K562 treated with DMSO at 1 percent for 4 hours (cell line): ENCODE measurements around the gene BABAM1. TPM values are rescaled to one million over a fixed set of nuclear protein-coding genes. Genes with fewer than 3 reads are reported as not detected.

ENCODE experiments used
- total RNA-seq: library from RNA; unstranded; fragments of 300-600 nt; gene quantifications from 2 replicates; pipeline ENCODE4 v1.2.3, GENCODE V29; 2022; ENCODE audit not compliant: insufficient read depth

The BABAM1 gene
- 90.0 and 120 TPM in 2 replicates for total RNA-seq

GRCh38 chr19:17266975-17267788, at the start of gene BABAM1:
Gene BABAM1, plus strand, starts transcription at chr19:17267443. Its CDS starts 1,364 bp downstream, at chr19:17268807.

GRCh38 chr19:17226002-17226933, 41.0 kb upstream of the BABAM1 start, which contains the start of gene OCEL1:
Gene OCEL1, plus strand, starts transcription at chr19:17226226. Its CDS starts 22 bp downstream, at chr19:17226248.

GRCh38 chr19:17245535-17245984, 21.7 kb upstream of the BABAM1 start, which contains the start of gene NR2F6:
Gene NR2F6, minus strand, starts transcription at chr19:17245919. Its CDS starts 699 bp downstream, at chr19:17245220.

GRCh38 chr19:17264641-17264979, 2.6 kb upstream of the BABAM1 start, which contains the start of gene USHBP1:
Gene USHBP1, minus strand, starts transcription at chr19:17264745. Its CDS starts 446 bp downstream, at chr19:17264299.

GRCh38 chr19:17281391-17282304, 14.4 kb downstream of the BABAM1 start, which contains the start of gene ANKLE1:
Gene ANKLE1, plus strand, starts transcription at chr19:17281901. Its CDS starts 20 bp downstream, at chr19:17281921.

GRCh38 chr19:17303167-17303939, 36.1 kb downstream of the BABAM1 start, which contains the start of gene ABHD8:
Gene ABHD8, minus strand, starts transcription at chr19:17303425. Its CDS starts 1,809 bp downstream, at chr19:17301616.

GRCh38 chr19:17305517-17306284, 38.5 kb downstream of the BABAM1 start, which contains the start of gene MRPL34:
Gene MRPL34, plus strand, starts transcription at chr19:17305872. Its CDS starts 21 bp downstream, at chr19:17305893.

GRCh38 chr19:17309198-17309964, 42.1 kb downstream of the BABAM1 start, which contains the start of gene DDA1:
Gene DDA1, plus strand, starts transcription at chr19:17309563. Its CDS starts 92 bp downstream, at chr19:17309655.

Other genes starting within 250 kb of the BABAM1 start
- 1.4 and 1.8 TPM in 2 replicates for gene CPAMD8, start 240.6 kb upstream of the BABAM1 start, total RNA-seq
- 24.9 and 28.3 TPM in 2 replicates for gene HAUS8, start 192.0 kb upstream of the BABAM1 start, total RNA-seq
- 69.4 and 79.7 TPM in 2 replicates for gene MYO9B, start 191.7 kb upstream of the BABAM1 start, total RNA-seq
- 39.2 and 46.9 TPM in 2 replicates for gene USE1, start 52.1 kb upstream of the BABAM1 start, total RNA-seq
- gene OCEL1, start 41.2 kb upstream of the BABAM1 start, total RNA-seq = 60.4 and 70.3 TPM in 2 replicates
- gene NR2F6, start 21.5 kb upstream of the BABAM1 start, total RNA-seq = 129 and 155 TPM in 2 replicates
- not detected in 2 replicates for gene USHBP1, start 2.7 kb upstream of the BABAM1 start, total RNA-seq
- gene ANKLE1, start 14.5 kb downstream of the BABAM1 start, total RNA-seq = 2.9 and 4.2 TPM in 2 replicates
- gene ABHD8, start 36.0 kb downstream of the BABAM1 start, total RNA-seq = 28.5 and 38.4 TPM in 2 replicates
- 106 and 115 TPM in 2 replicates for gene MRPL34, start 38.4 kb downstream of the BABAM1 start, total RNA-seq
- 48.4 and 62.2 TPM in 2 replicates for gene DDA1, start 42.1 kb downstream of the BABAM1 start, total RNA-seq
- gene ANO8, start 67.4 kb downstream of the BABAM1 start, total RNA-seq = 7.5 and 12.0 TPM in 2 replicates
- 58.9 and 72.2 TPM in 2 replicates for gene GTPBP3, start 70.1 kb downstream of the BABAM1 start, total RNA-seq
- gene PLVAP, start 109.9 kb downstream of the BABAM1 start, total RNA-seq = 1.4 TPM in 1 of 2 replicates, not detected in the other
- 1.3 TPM in 1 of 2 replicates, not detected in the other for gene CCDC194, start 126.8 kb downstream of the BABAM1 start, total RNA-seq
- 559 and 568 TPM in 2 replicates for gene BST2, start 138.2 kb downstream of the BABAM1 start, total RNA-seq
- gene MVB12A, start 152.6 kb downstream of the BABAM1 start, total RNA-seq = 75.4 and 81.5 TPM in 2 replicates
- not detected in 2 replicates for gene TMEM221, start 181.2 kb downstream of the BABAM1 start, total RNA-seq
- not detected in 2 replicates for gene NXNL1, start 193.5 kb downstream of the BABAM1 start, total RNA-seq
- gene SLC27A1, start 203.1 kb downstream of the BABAM1 start, total RNA-seq = 2.2 and 3.1 TPM in 2 replicates
- gene PGLS, start 244.2 kb downstream of the BABAM1 start, total RNA-seq = 171 and 183 TPM in 2 replicates